ENCODE results near the gene METTL15. TPM values are rescaled to one million over a fixed set of nuclear protein-coding genes. Genes with fewer than 3 reads are reported as not detected.

Gene METTL15
- polyA plus RNA-seq, 1 donor (not counting 4 experiments of a cell fraction or from before 2014, with no cell fraction given) = 10.0 TPM

DNA sequence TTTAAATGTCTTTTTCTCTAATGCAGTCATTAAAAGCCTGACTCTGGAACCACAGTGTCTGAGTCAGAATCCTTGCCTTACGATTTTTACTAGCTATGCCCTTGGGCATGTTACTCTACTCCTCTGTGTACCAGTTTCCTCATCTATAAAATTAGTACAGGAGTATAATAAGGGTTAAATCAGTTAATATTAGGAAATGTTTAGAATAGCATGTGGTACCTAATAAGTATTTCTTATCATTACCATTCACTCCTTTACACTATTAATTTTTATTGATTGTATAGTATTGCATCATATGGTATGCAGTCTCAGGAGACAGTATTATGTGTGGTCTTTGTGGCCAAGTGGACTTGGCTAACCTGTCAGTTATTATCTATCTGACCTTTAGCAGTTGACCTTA, 68.2 kb downstream of the METTL15 start:
- TF ChIP-seq EZH2 (IDR thresholded peaks at IDR 0.05; ENCODE audit: low read length) = no peak
- TF ChIP-seq, protein P1, sequence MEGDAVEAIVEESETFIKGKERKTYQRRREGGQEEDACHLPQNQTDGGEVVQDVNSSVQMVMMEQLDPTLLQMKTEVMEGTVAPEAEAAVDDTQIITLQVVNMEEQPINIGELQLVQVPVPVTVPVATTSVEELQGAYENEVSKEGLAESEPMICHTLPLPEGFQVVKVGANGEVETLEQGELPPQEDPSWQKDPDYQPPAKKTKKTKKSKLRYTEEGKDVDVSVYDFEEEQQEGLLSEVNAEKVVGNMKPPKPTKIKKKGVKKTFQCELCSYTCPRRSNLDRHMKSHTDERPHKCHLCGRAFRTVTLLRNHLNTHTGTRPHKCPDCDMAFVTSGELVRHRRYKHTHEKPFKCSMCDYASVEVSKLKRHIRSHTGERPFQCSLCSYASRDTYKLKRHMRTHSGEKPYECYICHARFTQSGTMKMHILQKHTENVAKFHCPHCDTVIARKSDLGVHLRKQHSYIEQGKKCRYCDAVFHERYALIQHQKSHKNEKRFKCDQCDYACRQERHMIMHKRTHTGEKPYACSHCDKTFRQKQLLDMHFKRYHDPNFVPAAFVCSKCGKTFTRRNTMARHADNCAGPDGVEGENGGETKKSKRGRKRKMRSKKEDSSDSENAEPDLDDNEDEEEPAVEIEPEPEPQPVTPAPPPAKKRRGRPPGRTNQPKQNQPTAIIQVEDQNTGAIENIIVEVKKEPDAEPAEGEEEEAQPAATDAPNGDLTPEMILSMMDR (optimal IDR thresholded peaks at IDR 0.05 in 1 of 3, IDR thresholded peaks at IDR 0.05 in 1 of 3, conservative IDR thresholded peaks at IDR 0.05 in 1 of 3; ENCODE audit: extremely low read depth in 1 of 3, insufficient read depth in 2 of 3, low read length in 3 of 3) = no peak
- H3K36me3 ChIP-seq (ENCODE audit: control insufficient read depth in 2 of 2, extremely low read depth in 1 of 2, insufficient read depth in 2 of 2, low read length in 2 of 2) = no peaks in the 10 kb centered on the region
- H3K27ac ChIP-seq (ENCODE audit: control insufficient read depth, insufficient read depth, low read length) = no peak overlapping the region

DNA sequence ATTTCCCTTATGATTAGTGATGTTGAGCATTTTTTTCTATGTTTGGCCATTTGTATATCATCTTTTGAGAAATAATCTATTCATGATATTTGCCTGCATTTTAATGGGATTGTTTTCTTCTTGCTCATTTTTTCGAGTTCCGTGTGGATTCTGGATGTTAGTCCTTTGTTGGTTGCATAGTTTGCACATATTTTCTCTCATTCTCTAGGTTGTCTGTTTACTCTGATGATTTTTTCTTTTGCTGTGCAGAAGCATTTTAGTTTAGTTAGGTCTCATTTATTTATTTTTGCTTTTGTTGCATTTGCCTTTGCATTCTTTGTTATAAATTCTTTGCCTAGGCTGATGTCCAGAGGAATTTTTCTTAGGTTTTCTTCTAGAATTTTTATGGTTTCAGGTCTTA, 87.3 kb downstream of the METTL15 start:
- Histone ChIP-seq H3K4me3 (ENCODE audit: control insufficient read depth in 2 of 3, extremely low read depth in 1 of 3, insufficient read depth in 2 of 3, low read depth in 1 of 3, low read length in 3 of 3) (no peak overlapping the region), H3K9me1 (ENCODE audit: control insufficient read depth, extremely low read depth, insufficient read depth, low read length) (no peaks in the 10 kb centered on the region), H3K27me3 (ENCODE audit: control insufficient read depth, extremely low read depth, insufficient read depth, low read length) (no peaks in the 10 kb centered on the region), H3K4me2 (ENCODE audit: control insufficient read depth, extremely low read depth, insufficient read depth, low read depth, low read length) (no peak overlapping the region), H3K9me3 (ENCODE audit: control insufficient read depth, low read depth, low read length) (no peaks in the 10 kb centered on the region), H3K79me2 (ENCODE audit: control insufficient read depth, insufficient read depth, low read length) (no peaks in the 10 kb centered on the region), H3K27ac (ENCODE audit: control insufficient read depth, insufficient read depth, low read length) (no peak overlapping the region), H4K20me1 (ENCODE audit: control insufficient read depth, extremely low read depth, insufficient read depth, low read length) (no peaks in the 10 kb centered on the region), H3K9ac (ENCODE audit: control insufficient read depth, extremely low read depth, insufficient read depth, low read length) (no peak overlapping the region), H3K36me3 (ENCODE audit: control insufficient read depth in 2 of 2, extremely low read depth in 1 of 2, insufficient read depth in 2 of 2, low read length in 2 of 2) (no peaks in the 10 kb centered on the region), H3K4me1 (ENCODE audit: control insufficient read depth, extremely low read depth, insufficient read depth, low read length) (no peaks in the 10 kb centered on the region), H2AFZ (ENCODE audit: control insufficient read depth, low read length) (no peak overlapping the region)
- FAIRE-seq = no peak
- TF ChIP-seq, protein P1 (optimal IDR thresholded peaks at IDR 0.05 in 1 of 3, IDR thresholded peaks at IDR 0.05 in 1 of 3, conservative IDR thresholded peaks at IDR 0.05 in 1 of 3; ENCODE audit: extremely low read depth in 1 of 3, insufficient read depth in 2 of 3, low read length in 3 of 3) = no peak
- TF ChIP-seq EZH2 (IDR thresholded peaks at IDR 0.05; ENCODE audit: low read length) = no peak
- dilution Hi-C loops (cut with MboI; ENCODE audit: extremely low pct_ligation_motif_present, low sequenced_read_pairs) = no loop called here
- DNase-seq (ENCODE audit: low read depth, low spot score) = no peak

More for the DNA sequence above, 68.2 kb downstream of the METTL15 start:
- DNase-seq (ENCODE audit: low read depth, low spot score) (no peak), FAIRE-seq (no peak)
- no peaks in the 10 kb centered on the region for H3K9me1 ChIP-seq (ENCODE audit: control insufficient read depth, extremely low read depth, insufficient read depth, low read length)
- H2AFZ ChIP-seq (ENCODE audit: control insufficient read depth, low read length) = no peak overlapping the region
- no peaks in the 10 kb centered on the region for H3K27me3 ChIP-seq (ENCODE audit: control insufficient read depth, extremely low read depth, insufficient read depth, low read length)
- H3K4me2 ChIP-seq (ENCODE audit: control insufficient read depth, extremely low read depth, insufficient read depth, low read depth, low read length) = no peak overlapping the region
- H3K4me1 ChIP-seq (ENCODE audit: control insufficient read depth, extremely low read depth, insufficient read depth, low read length) = no peaks in the 10 kb centered on the region
- H3K9me3 ChIP-seq (ENCODE audit: control insufficient read depth, low read depth, low read length) = no peaks in the 10 kb centered on the region
- no peak overlapping the region for H3K4me3 ChIP-seq (ENCODE audit: control insufficient read depth in 2 of 3, extremely low read depth in 1 of 3, insufficient read depth in 2 of 3, low read depth in 1 of 3, low read length in 3 of 3)
- no peaks in the 10 kb centered on the region for H4K20me1 ChIP-seq (ENCODE audit: control insufficient read depth, extremely low read depth, insufficient read depth, low read length)
- H3K9ac ChIP-seq (ENCODE audit: control insufficient read depth, extremely low read depth, insufficient read depth, low read length) = no peak overlapping the region
- dilution Hi-C loops (cut with MboI; ENCODE audit: extremely low pct_ligation_motif_present, low sequenced_read_pairs) = no loop called here
- H3K79me2 ChIP-seq (ENCODE audit: control insufficient read depth, insufficient read depth, low read length) = no peaks in the 10 kb centered on the region

All from keratinocyte (primary cell).